Measurements from ENCODE around the gene UCMA.

Gene UCMA

GRCh38 chr10:13206091-13206490 is 28.1 kb downstream of the UCMA start:
- no peak for TF ChIP-seq CTCF (conservative IDR thresholded peaks at IDR 0.05; ENCODE audit: low read depth, low read length)
- no peak for DNase-seq (ENCODE audit: low read depth)

GRCh38 chr10:13201132-13201531 is 33.0 kb downstream of the UCMA start:
- no peak overlapping the region for H3K4me3 ChIP-seq (ENCODE audit: low read length)
- TF ChIP-seq CTCF (conservative IDR thresholded peaks at IDR 0.05; ENCODE audit: low read depth, low read length): no peak
- DNase-seq (ENCODE audit: low read depth): no peak

More at GRCh38 chr10:13206091-13206490, 28.1 kb downstream of the UCMA start:
- no peak overlapping the region for H3K4me3 ChIP-seq (ENCODE audit: low read length)

- H3K4me3 ChIP-seq (ENCODE audit: low read length): no peak overlapping the region
- no peak for DNase-seq (ENCODE audit: low read depth)
- TF ChIP-seq CTCF (conservative IDR thresholded peaks at IDR 0.05; ENCODE audit: low read depth, low read length): no peak
These were observed 39.2 kb downstream of the UCMA start for GRCh38 chr10:13195016-13195415.

GRCh38 chr10:13193637-13194036 is 40.5 kb downstream of the UCMA start:
- no peak overlapping the region for H3K4me3 ChIP-seq (ENCODE audit: low read length)
- no peak for DNase-seq (ENCODE audit: low read depth)
- no peak for TF ChIP-seq CTCF (conservative IDR thresholded peaks at IDR 0.05; ENCODE audit: low read depth, low read length)

- H3K4me3 ChIP-seq (ENCODE audit: low read length): no peak overlapping the region
- DNase-seq (ENCODE audit: low read depth): no peak
- no peak for TF ChIP-seq CTCF (conservative IDR thresholded peaks at IDR 0.05; ENCODE audit: low read depth, low read length)
These were observed 42.8 kb downstream of the UCMA start for GRCh38 chr10:13191362-13191761.

- H3K4me3 ChIP-seq (ENCODE audit: low read length): no peak overlapping the region
- TF ChIP-seq CTCF (conservative IDR thresholded peaks at IDR 0.05; ENCODE audit: low read depth, low read length): no peak
- no peak for DNase-seq (ENCODE audit: low read depth)
These were observed 43.4 kb downstream of the UCMA start for GRCh38 chr10:13190816-13191215.

GRCh38 chr10:13189961-13190360 is 44.2 kb downstream of the UCMA start:
- DNase-seq (ENCODE audit: low read depth): no peak
- H3K4me3 ChIP-seq (ENCODE audit: low read length): no peak overlapping the region
- TF ChIP-seq CTCF (conservative IDR thresholded peaks at IDR 0.05; ENCODE audit: low read depth, low read length): no peak
